Gastrocnemius medialis (tissue), 4 donors: ENCODE results near the gene MLIP. TPM values are rescaled to one million over a fixed set of nuclear protein-coding genes. Genes with fewer than 3 reads are reported as not detected.
A peak's percentile ranks its signal among the peaks of the same experiment; 100 is the strongest.

Experiments
- ATAC-seq, 2 donors: fragments of 150-250 bp; one replicate each; pipeline ENCODE4 v1.9.1; 2016
- DNase-seq, 2 donors: peaks; one replicate each; pipeline ENCODE4 v3.0.0-alpha.2; 2019
- H3K27ac ChIP-seq, 4 donors: fragments of 200-600 bp; sonication (generic); 1 replicate in 1 of 4; 2 replicates in 3 of 4; pipeline ENCODE4 v1.5.1; 2016 to 2018; ENCODE audit warnings: mild to moderate bottlenecking in 2 of 4, moderate library complexity in 1 of 4
- H3K27me3 ChIP-seq, 3 donors: fragments of 200-600 bp; sonication (generic) in 2 of 3; 1 replicate in 1 of 3; 2 replicates in 2 of 3; pipeline versions ENCODE4 v1.5.1 to v1.6.0; 2016 to 2019; ENCODE audit warnings: mild to moderate bottlenecking in 1 of 3, moderate library complexity in 1 of 3
- H3K36me3 ChIP-seq, 2 donors: fragments of 200-600 bp; sonication (generic) in 1 of 2; one replicate each; pipeline ENCODE4 v1.5.1; 2017 to 2018
- H3K4me1 ChIP-seq, 2 donors: fragments of 200-600 bp; sonication (generic) in 1 of 2; one replicate each; pipeline ENCODE4 v1.5.1; 2016 to 2017; ENCODE audit warnings: mild to moderate bottlenecking in 2 of 2
- H3K4me3 ChIP-seq, 4 donors: fragments of 200-600 bp; sonication (generic) in 3 of 4; 1 replicate in 1 of 4; 2 replicates in 3 of 4; pipeline ENCODE4 v1.5.1; 2016 to 2019; ENCODE audit warnings: mild to moderate bottlenecking in 2 of 4
- H3K9me3 ChIP-seq, 3 donors: fragments of 200-600 bp; sonication (generic) in 2 of 3; 1 replicate in 1 of 3; 2 replicates in 2 of 3; pipeline ENCODE4 v1.5.1; 2016 to 2019
- CTCF ChIP-seq, 5 experiments: fragments of 450-650 bp in 3 of 5; fragments of 200-600 bp in 2 of 5; sonication (generic) in 2 of 5; IDR thresholded peaks in 4 of 5; conservative IDR thresholded peaks in 1 of 5; 1 replicate in 4 of 5; 2 replicates in 1 of 5; pipeline ENCODE4 v1.5.1; 2016 to 2019; ENCODE audit warnings: antibody characterized with exemption in 5 of 5, mild to moderate bottlenecking in 3 of 5, moderate library complexity in 3 of 5
- POLR2A ChIP-seq, 2 donors: fragments of 450-650 bp; IDR thresholded peaks; one replicate each; pipeline ENCODE4 v1.6.1; 2017; ENCODE audit warnings: antibody characterized with exemption in 2 of 2, mild to moderate bottlenecking in 2 of 2, moderate library complexity in 2 of 2
- in situ Hi-C, 4 donors: fragments of 200-750 bp; cut with MboI; loops; one replicate each; pipeline versions ENCODE4 v1.15.0 to v1.8.0; 2017; ENCODE audit warnings: low sequenced_read_pairs in 4 of 4
- intact Hi-C: fragments of 100-400 bp; cut with DNase I; formaldehyde crosslinking; loops from one replicate; pipeline ENCODE4 v1.15.1; 2023; ENCODE audit warnings: low total_unique reads
- total RNA-seq, 4 donors: library from RNA; depleted of rRNA; stranded (reverse); fragments of >200 nt; gene quantifications; one replicate each; pipeline versions ENCODE4 v1.1.0 to v1.2.3, GENCODE V29; 2016

The MLIP gene
- total RNA-seq, 4 donors from 2014 or later: 130 to 200 (median 160) TPM

GRCh38 chr6:54085541-54085940, 25.7 kb upstream of the MLIP start:
- in situ Hi-C loops: no loop called here
- peak overlapping the region in 3 of 4 donors; percentile 8 to 57 (median 52) for H3K4me3 ChIP-seq
- peak; percentile 38 to 75 for DNase-seq
- H3K36me3 ChIP-seq: no peaks in the 10 kb centered on the region
- no peaks in the 10 kb centered on the region for H3K27me3 ChIP-seq
- intact Hi-C loops: loop anchor here (2.0 kb wide), 2 partner anchors 31 to 65 kb away; no protein-coding TSS in a partner anchor
- H3K4me1 ChIP-seq: peaks cover 58 to 67% of the 10 kb centered on the region in 2 donors
- H3K27ac ChIP-seq: peak overlapping the region; percentile 90 to 97 (median 94)
- peak; percentile 57 to 61 for ATAC-seq
- H3K9me3 ChIP-seq: no peaks in the 10 kb centered on the region
- TF ChIP-seq POLR2A (IDR thresholded peaks at IDR 0.05): no peak
- TF ChIP-seq CTCF (IDR thresholded peaks at IDR 0.05 in 4 of 5, conservative IDR thresholded peaks at IDR 0.05 in 1 of 5): no peak

- H3K9me3 ChIP-seq: no peaks in the 10 kb centered on the region
- in situ Hi-C loops: no loop called here
- TF ChIP-seq POLR2A (IDR thresholded peaks at IDR 0.05) (no peak), CTCF (IDR thresholded peaks at IDR 0.05 in 4 of 5, conservative IDR thresholded peaks at IDR 0.05 in 1 of 5) (no peak)
- peak overlapping the region; percentile 90 to 97 (median 94) for H3K27ac ChIP-seq
- peak in 1 of 2 donors; percentile 72 for DNase-seq
- ATAC-seq: peak; percentile 6 to 12
- H3K36me3 ChIP-seq: no peaks in the 10 kb centered on the region
- peaks cover 67 to 76% of the 10 kb centered on the region in 2 donors for H3K4me1 ChIP-seq
- H3K4me3 ChIP-seq: peak overlapping the region in 3 of 4 donors; percentile 16 to 57 (median 52)
- intact Hi-C loops: no loop called here
- no peaks in the 10 kb centered on the region for H3K27me3 ChIP-seq
Observed at GRCh38 chr6:54086439-54086838, 24.8 kb upstream of the MLIP start.

GRCh38 chr6:54087721-54088120, 23.5 kb upstream of the MLIP start:
- intact Hi-C loops: no loop called here

GRCh38 chr6:54093326-54093948, 17.8 kb upstream of the MLIP start:
- H3K9me3 ChIP-seq: no peaks in the 10 kb centered on the region
- TF ChIP-seq POLR2A (IDR thresholded peaks at IDR 0.05) (no peak), CTCF (IDR thresholded peaks at IDR 0.05 in 4 of 5, conservative IDR thresholded peaks at IDR 0.05 in 1 of 5) (no peak)
- in situ Hi-C loops (no loop called here), intact Hi-C loops (no loop called here)
- no peak for ATAC-seq
- H3K4me1 ChIP-seq: peaks cover 65 to 83% of the 10 kb centered on the region in 2 donors
- no peaks in the 10 kb centered on the region for H3K36me3 ChIP-seq
- H3K27ac ChIP-seq: peak overlapping the region; percentile 11 to 43 (median 32)
- no peak for DNase-seq
- no peak overlapping the region for H3K4me3 ChIP-seq
- no peaks in the 10 kb centered on the region for H3K27me3 ChIP-seq

More at GRCh38 chr6:54087721-54088120, 23.5 kb upstream of the MLIP start:
- H3K9me3 ChIP-seq: no peaks in the 10 kb centered on the region
- peak overlapping the region in 3 of 4 donors; percentile 9 to 57 (median 52) for H3K4me3 ChIP-seq
- in situ Hi-C loops: no loop called here
- peaks cover 71 to 80% of the 10 kb centered on the region in 2 donors for H3K4me1 ChIP-seq
- TF ChIP-seq CTCF (IDR thresholded peaks at IDR 0.05 in 4 of 5, conservative IDR thresholded peaks at IDR 0.05 in 1 of 5) (no peak), POLR2A (IDR thresholded peaks at IDR 0.05) (no peak)
- DNase-seq (no peak), ATAC-seq (no peak)
- no peaks in the 10 kb centered on the region for H3K27me3 ChIP-seq
- H3K27ac ChIP-seq: peak overlapping the region; percentile 90 to 97 (median 94)
- H3K36me3 ChIP-seq: no peaks in the 10 kb centered on the region
